NOMO-1 treated with dmso at 0.1 percent for 144 hours (cell line): ENCODE data around the gene PRR5L.

Experiments
- DNase-seq: peaks from one replicate; lab custom pipeline; 2025; ENCODE audit not compliant: unreplicated experiment; lab: John Stamatoyannopoulos, UW

The PRR5L gene, protein sequence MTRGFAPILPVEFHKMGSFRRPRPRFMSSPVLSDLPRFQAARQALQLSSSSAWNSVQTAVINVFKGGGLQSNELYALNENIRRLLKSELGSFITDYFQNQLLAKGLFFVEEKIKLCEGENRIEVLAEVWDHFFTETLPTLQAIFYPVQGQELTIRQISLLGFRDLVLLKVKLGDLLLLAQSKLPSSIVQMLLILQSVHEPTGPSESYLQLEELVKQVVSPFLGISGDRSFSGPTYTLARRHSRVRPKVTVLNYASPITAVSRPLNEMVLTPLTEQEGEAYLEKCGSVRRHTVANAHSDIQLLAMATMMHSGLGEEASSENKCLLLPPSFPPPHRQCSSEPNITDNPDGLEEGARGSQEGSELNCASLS

DNA sequence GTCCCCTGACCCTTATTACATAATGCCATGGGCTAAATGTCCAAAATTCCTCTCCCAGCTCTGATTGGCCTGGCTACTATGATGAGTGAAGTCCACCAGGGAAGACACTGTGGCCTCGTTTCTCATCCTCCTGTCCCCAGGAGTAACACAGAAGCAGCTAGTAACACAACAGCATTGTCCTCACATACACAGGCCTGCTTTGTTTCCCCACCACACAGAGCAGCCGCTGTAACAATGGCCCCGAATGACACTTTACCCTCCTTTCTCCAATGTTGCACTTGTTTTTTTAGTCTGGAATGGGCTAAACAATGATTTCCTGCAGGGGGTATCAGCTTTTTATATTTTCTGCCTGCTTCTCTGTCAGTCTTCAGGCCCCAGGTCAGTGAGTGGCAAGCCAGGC lies at the start of gene PRR5L:
PRR5L (plus strand) TSS at position 363 of the 400 bp plus-strand sequence. CDS start 104,834 bp downstream, outside the sequence.
- DNase-seq: no peak

DNA sequence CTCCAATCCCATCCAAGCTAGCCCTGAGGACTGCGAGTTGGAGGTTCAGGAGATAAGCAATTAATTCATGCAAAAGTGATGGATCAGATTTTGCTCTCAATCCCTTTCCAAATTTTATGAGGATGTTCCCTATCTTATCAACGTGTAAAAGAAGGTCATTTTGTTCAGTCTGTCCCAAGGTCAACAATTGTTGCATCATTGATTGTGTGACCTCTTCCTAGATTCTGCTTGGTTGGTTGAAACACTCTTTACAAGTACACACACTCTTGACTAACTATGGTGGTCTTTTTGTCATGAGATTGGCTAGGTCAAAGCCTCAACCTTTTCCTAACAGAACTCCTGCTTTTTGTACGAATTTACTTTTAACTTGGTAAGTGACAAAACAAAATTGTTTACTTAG lies 48.6 kb upstream of the PRR5L start:
- no peak for DNase-seq

DNA sequence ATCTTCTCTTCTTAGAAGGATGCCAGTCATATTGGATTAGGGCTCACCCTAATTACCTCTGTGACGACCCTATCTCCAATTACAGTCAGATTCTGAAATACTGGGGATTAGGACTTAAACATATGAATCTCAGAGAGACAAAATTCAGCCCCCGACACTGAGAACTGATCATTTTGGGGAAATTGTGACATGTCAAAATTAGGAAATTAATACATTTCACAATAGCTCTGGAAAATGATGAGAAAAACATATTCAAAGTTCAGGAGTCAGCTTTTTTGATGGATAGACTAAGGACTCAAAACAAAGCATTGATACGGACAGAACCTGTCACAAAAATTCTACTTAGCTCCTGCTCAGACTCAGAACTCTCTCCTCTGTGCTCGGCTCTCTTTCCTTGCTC lies 47.7 kb upstream of the PRR5L start:
- no peak for DNase-seq

DNA sequence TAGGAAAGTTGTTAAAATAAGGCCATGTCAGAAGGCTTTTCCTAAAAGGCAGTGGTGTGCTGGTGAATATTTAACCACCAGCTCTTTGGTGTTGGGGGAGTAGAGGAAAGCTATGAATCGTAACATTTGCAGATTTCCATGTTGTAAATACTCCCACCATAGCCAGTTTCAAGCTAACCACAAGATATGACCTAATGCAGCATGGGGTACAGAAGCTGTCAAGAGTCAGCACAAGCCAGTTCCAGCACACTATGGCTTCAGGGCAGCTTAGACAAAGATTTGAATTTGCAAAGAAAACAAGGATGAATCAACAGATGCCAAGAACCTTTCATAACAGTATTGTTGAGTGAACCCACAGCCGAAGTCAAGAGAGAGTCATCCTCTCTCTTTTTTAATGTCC lies 46.8 kb upstream of the PRR5L start:
- DNase-seq: peak; percentile 24

DNA sequence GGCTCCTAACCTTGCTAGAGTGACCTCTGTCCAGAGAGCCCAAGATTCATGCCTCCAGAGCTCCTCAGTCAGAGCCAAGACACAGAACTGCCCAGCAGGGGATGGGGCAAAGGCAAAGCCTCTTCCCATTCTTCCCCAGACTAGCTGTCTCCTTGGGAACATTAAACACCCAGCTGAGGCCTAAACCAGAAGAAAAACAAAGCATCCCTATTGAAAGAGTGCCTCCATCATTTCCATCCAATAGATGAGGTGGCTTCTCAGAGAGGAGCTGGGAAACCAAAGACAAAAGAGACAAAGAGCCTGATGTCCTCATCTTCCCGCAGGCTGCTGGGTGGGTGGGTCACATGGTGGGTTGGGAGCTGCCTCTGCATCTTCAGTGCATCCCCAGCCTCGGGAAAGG lies 44.3 kb upstream of the PRR5L start:
- DNase-seq: no peak

DNA sequence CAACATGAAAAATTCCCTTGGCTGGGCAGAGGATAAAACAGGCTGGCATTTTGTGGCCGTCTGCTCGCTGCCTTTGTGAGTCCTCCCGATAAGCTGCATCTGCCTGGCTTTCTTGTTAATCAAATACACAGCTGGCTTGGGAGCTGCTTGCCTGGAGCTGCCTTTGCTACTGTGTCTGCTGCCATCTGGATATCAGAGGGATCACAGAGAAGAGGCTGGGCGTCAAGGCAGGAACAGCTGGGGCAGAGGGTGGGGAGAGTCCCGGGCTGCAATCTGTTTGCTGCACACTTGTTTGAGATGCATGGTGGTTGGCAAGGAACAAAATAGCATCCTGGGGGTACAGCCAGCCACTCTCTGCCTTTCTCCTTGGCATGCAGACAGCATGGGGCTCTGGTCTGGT lies 42.9 kb upstream of the PRR5L start:
- no peak for DNase-seq

DNA sequence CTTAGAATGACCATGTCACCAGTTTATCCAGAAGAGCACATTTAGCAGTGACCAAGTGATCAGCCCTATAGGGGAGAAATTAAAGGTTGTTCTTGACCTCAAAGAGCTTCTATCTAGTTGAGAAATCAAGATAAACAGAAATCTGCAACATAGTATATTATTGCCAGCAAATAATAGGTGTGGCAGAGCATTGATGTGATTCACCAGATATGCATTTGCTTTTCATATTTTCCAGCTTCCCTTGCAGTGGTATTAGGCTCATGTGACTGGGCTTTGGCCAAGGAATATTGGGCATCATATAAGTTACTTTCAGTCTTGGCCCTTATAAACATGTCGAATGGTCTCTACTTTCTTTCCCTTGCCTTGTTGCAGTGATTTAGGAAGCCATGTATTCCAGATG lies 41.4 kb upstream of the PRR5L start:
- DNase-seq: no peak

DNA sequence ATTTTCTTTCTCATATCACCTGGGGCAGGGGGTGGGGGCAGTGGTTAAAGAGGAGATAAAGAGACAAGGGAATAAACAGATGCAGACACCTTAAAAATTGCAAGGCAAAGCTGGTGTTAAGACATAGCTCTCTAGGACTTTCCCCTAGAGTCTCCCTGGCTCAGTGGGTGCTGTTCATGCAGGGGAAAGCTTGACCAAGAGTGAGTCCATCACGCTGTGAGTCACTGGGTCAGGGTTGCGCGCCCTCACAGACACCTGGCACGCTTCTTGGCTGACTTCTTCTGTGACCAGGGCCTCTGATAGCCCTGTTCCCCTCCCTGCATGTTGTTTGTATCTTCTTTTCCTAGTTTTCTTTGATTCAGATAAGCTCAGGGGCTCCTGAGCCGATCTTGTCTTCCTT lies 38.7 kb upstream of the PRR5L start:
- DNase-seq: no peak

DNA sequence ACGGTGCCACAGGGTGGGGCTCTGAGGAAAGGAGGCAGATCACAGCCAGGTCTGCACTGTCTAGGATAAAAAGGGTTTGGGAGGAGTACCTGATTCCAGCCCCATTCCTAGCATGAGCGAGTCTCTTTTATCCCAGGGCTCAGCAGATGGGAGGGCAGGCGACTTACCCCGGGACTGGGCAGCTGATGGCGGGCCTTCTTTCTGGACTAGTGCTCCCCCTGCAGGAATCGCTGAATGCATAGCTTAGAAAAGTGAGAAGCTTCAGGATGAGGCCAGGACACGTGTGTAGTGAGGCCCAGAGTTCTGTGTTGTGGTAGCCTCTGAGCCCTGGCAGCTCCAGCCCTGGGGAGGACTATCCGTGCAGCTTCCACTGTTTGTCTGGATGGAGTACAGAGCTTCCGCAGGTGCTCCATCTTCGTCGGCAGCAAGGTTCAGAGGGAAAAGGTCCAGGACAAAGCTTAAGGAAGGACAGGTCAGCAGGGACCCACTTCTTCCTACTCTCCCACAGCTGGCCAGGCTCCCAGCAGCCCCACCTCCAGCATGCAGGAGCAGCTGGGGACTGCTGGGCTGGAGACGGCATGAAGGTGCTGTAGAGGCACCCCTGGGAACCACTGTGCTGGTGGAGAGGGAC lies 37.2 kb upstream of the PRR5L start:
- DNase-seq: peak; percentile 49

DNA sequence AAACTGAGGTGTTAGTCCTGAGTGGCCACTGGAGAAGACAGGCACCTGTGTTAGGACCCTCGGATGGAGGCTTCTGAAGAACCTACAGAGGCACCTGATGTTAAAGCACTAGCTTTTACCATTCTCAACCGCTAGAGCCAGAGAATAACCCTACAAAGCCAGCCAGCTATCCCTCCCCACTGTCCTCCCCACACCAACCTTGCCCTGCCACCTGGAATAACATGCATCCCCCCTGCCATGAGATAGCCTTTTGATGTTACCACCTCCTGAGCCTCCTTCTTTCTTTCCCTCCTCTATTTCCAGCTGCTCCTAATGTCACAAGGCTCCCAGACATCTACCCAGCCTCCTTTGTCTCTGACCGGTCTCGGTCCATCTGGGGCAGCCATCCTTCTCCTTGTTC lies 35.0 kb upstream of the PRR5L start:
- no peak for DNase-seq

DNA sequence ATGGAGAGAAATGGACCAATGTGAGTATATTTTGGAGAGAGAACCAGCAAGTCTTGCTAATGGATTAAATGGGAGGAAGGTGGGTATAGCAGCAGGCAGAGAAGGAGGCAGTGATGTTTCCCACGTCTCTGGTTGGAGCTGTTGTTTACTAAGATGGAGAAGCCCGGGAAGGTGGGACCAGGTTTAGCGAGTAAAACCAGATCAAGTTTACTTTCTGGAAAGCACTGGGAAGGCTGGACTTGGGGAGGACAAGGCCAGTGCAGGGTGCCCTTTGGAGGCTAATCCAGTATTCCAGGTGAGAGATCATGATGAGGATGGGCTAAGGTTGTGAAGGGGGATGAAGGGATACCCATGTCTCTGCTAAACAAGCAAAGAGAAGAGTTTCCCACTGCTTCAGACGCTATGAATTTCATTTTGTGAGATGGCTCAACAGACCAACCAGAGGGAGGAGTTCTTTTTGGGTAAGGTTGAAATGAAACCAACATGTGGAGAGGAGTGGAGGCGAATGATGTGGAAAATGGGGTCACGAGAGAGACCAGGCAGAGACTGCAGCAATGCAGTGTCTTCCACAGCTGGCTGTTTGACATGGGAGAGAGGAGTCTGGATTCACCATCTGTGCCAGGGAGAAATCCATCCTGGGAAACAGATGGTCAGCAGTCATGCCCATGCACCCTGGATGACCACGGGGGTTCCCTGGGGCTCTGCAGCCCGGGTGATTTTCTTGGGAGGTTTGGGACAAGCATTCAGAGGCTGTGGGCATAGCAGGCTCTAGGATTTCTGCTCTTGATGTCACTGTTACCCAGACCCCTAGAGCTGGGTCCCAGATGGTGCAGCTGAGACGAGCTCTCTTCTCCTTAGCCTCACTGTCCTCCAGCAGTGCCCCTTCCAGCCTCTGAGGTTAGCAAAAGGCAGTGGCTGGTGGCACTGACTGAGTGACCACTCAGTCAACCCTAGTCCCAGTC lies 31.8 kb upstream of the PRR5L start:
- no peak for DNase-seq

DNA sequence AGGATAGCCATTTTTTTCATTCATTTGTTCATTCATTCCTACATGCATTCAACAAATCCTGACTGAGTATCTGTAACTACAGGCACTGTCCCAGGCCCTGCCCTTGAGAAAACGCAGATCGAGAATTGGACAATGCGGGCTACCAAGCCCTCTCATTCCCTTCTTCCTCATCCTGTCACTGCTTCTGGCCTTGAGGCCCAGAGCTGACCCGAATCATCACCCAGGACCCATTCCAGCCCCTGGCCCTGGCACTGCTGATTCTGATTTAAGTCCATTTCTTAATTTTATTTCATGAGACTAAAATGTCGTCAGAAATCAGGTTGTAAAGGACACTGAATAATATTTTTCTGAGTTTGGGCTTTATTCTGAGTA lies 31.1 kb upstream of the PRR5L start:
- no peak for DNase-seq

DNA sequence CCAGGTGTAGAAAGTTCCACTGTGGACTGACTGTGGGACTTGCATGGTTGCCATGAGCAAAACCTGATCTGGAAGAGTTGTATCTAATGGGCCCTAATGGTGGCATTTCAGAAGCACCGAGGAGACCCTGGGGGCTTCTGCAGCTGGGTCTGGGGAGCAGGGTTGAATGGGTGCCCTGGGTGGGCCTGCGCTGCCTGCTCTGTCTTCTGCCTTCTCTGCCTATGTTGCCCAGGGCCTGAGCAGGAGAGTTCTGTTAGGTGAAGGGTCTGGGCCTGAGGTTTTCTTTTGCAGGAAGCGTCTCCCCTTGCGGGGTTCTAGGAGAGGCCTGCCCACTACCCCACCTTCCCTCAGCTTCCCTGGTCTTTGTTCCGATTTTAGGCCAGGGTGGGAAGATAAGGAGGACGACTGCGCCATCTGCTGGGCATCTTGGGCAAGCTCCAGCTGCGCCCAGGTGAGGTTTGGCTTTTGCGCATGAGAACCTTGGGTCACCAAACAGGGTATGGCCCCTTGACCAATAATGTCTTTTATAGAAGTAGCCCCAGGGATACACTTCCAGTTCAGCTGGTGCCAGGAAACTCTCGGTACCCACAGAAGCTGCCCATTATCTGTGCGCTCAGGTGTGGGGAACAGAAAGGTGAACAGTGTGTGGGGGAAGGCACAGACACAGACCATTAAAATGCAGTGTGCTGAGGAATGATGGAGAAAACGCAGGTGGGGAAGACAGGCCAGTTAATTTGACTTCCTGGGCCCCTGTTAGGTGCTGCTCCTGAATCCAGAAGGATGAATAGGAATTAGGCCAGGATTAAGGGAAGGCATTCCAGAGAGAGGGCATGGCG lies 30.1 kb upstream of the PRR5L start:
- DNase-seq: no peak

DNA sequence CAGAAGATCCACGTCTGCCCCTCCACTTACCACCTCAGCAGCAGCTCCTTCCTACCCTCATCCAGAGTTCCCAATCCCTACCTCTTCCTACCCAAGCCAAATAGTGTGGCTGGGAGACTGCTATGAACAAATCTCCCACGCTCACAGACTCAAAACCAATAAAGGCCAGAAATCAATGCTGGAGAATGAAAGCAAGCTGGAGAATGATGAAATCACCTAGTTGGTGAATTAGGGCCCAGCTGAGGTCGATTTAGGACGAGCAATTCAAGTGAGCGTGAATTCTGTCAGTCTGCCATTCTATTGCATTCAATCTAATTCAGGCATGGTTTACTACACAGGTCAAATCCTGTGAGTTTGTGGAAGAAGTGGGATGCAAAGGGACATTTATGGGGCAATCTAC lies 29.3 kb upstream of the PRR5L start:
- no peak for DNase-seq

DNA sequence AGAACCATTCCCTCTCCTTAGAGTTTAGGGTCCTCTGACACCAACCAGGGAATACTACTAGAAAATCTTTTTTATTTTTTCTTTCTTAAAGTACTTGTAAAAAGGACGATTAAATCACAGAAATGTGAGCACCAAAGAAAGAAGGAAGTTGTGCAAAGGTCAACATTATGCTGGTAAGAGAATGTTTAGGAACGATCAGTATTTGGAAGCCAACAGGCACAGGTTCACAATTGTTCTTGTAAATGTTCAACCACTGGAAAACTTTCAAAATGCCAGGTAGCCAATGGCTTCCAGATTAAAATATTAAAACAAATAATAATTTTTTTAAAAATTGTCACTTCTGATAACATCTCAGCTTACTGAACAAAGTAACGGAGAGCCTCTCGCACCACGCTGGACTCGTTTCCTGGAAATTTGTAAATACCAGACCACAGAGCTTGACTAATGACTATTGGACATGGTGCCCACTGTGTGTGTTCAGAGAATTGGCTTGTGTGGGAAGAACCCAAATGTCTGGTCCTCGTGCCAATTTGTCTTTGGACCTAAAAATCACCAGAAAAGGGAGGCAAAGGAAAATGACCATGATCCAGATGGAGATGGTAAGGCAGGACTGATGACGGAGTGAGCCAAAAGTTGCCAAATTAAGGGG lies 27.6 kb upstream of the PRR5L start:
- DNase-seq: no peak

DNA sequence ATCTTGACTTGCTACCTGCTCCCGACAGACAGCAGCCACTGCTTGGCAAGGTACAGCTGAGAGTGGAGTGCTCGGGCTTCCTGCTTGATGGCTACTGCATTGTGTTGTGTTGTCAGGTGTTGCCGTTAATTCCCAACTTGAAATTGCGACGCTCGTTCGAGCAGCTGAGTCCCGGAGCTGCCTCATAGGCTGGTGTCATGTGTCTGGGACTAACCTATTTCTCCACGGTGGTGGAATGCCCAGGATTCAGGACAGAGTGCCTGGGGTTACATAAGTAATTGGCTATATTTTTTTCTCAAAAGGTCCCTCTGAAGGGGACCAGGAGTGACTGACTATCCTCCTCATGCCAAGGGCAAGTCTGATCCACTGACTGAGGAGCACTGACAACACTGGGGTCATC lies 25.4 kb upstream of the PRR5L start:
- DNase-seq: no peak

DNA sequence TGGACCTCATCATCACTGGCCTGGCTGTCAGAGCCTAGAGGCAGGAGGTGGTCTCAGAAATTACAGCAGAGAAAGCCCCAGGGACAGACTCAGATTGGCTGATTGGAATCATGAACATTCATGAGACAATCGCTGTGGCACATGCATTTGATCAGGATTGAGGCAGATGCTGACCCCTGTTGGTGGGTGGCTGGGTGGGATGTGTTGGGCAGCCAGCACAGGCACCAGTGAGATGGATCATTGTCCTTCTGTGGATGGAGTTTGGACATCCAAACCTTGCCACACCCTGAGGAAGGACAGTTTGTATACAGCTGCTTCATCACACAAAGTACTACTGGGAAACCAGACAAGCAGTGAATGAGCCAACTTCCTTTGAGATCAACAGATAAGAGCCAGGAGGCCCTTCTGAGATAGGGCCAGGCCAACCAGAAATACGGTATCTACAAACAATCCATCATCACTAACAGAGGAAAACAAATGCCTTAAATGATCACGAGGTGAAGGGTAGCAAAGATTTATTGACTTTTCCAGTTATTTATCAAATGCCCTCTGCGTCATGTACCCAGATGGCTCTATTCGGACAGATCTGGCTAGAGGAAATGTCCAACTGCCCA lies 24.2 kb upstream of the PRR5L start:
- no peak for DNase-seq

DNA sequence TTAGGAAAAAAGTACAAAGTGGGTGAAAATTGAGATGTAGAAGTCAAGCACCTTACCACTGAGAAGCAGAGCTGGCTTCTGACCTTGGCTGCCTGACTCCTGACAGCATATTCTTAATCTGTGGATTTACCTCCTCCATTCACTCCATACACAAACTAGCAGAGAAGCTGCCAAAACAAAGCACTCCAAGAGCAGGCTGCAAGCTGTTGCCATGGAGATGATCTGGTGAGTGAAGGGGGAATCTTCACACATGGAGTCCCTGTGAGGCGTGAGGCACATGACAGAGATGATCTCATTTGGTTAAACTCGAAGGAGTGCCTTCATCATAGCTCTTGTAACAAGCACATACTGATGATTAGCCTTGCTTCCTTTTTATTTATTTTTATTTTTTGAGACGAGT lies 23.0 kb upstream of the PRR5L start:
- no peak for DNase-seq

DNA sequence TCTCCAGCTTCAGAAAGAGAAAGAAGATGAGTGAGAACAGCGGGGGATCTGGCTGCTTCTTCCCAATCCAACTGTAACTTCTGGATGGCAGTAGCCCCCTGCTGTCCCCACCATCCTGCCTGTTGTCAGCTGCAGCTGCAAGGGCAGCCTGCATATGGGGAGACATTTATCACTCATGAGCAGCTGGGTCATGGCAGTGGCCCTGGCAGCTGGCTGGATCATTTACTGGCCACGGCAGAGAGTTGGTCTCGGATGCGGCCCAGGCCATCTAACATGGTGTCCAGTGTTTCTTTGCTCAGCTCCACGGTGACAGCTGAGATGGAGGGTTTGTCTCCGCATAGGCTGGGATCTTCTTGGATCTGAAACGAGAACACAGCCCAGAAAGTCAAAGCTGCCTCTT lies 21.7 kb upstream of the PRR5L start:
- no peak for DNase-seq
